GM23248 (cell line): ENCODE measurements around the gene ENTPD3. TPM values are rescaled to one million over a fixed set of nuclear protein-coding genes. Genes with fewer than 3 reads are reported as not detected.

ENCODE experiments used
- DNase-seq: peaks from one replicate; pipeline ENCODE4 v3.0.0-alpha.2; 2015
- H2AFZ ChIP-seq: fragments of 200-600 bp; sonication (generic); 2 replicates; pipeline ENCODE4 v1.6.1; 2016; ENCODE audit warnings: antibody characterized with exemption
- H3F3A ChIP-seq: fragments of 200-600 bp; sonication (generic); 2 replicates; pipeline ENCODE4 v1.6.1; 2016; ENCODE audit warnings: mild to moderate bottlenecking, antibody characterized with exemption, mixed run types; ENCODE audit not compliant: insufficient read depth
- H3K27ac ChIP-seq: fragments of 200-600 bp; sonication (generic); 2 replicates; pipeline ENCODE4 v1.5.1; 2016; ENCODE audit warnings: mild to moderate bottlenecking
- H3K27me3 ChIP-seq: fragments of 200-600 bp; sonication (generic); replicated peaks from 2 replicates; pipeline ENCODE4 v1.6.1; 2016; ENCODE audit warnings: mild to moderate bottlenecking; ENCODE audit not compliant: insufficient read depth
- H3K36me3 ChIP-seq: fragments of 200-600 bp; sonication (generic); 2 replicates; pipeline ENCODE4 v1.6.1; 2016; ENCODE audit warnings: low read depth, mild to moderate bottlenecking
- H3K4me1 ChIP-seq: fragments of 200-600 bp; sonication (generic); 2 replicates; pipeline ENCODE4 v1.6.1; 2016; ENCODE audit warnings: mild to moderate bottlenecking; ENCODE audit not compliant: insufficient read depth
- H3K4me2 ChIP-seq: fragments of 200-600 bp; sonication (generic); one replicate; pipeline ENCODE4 v1.6.1; 2016; ENCODE audit warnings: mild to moderate bottlenecking; ENCODE audit not compliant: unreplicated experiment
- H3K4me3 ChIP-seq: fragments of 200-600 bp; sonication (generic); 2 replicates; pipeline ENCODE4 v1.5.1; 2016; ENCODE audit warnings: mild to moderate bottlenecking
- H3K79me2 ChIP-seq: fragments of 200-600 bp; sonication (generic); 2 replicates; pipeline ENCODE4 v1.6.1; 2016; ENCODE audit warnings: mild to moderate bottlenecking; ENCODE audit not compliant: insufficient read depth
- H3K9ac ChIP-seq: fragments of 200-600 bp; sonication (generic); 2 replicates; pipeline ENCODE4 v1.6.1; 2016; ENCODE audit warnings: mild to moderate bottlenecking
- H3K9me2 ChIP-seq: fragments of 200-600 bp; sonication (generic); 2 replicates; pipeline ENCODE4 v1.6.1; 2016; ENCODE audit warnings: mixed run types, mild to moderate bottlenecking, moderate library complexity; ENCODE audit not compliant: insufficient read depth
- H3K9me3 ChIP-seq: fragments of 200-600 bp; sonication (generic); one replicate; pipeline ENCODE4 v1.6.1; 2017; ENCODE audit warnings: low read depth
- H4K20me1 ChIP-seq: fragments of 200-600 bp; sonication (generic); 2 replicates; pipeline ENCODE4 v1.6.0; 2016; ENCODE audit not compliant: insufficient read depth
- EZH2 ChIP-seq: fragments of 200-600 bp; sonication (generic); IDR thresholded peaks from 2 replicates; pipeline ENCODE4 v1.6.1; 2018; ENCODE audit warnings: antibody characterized with exemption, mild to moderate bottlenecking; ENCODE audit not compliant: insufficient read depth, poor library complexity, severe bottlenecking
- EZH2phosphoT487 ChIP-seq: fragments of 200-600 bp; sonication (generic); IDR thresholded peaks from 2 replicates; pipeline ENCODE4 v1.6.1; 2018; ENCODE audit warnings: antibody characterized with exemption, moderate library complexity, mild to moderate bottlenecking, low read depth; ENCODE audit not compliant: insufficient read depth
- WGBS, 2 experiments: methylation state at CpG; one replicate each; pipeline ENCODE4 v1.1.6; 2015 to 2017; ENCODE audit warnings: low lambda C conversion rate in 2 of 2, low coverage in 1 of 2; ENCODE audit errors: missing lambda C conversion rate in 2 of 2; 5-methylcytosine and 5-hydroxymethylcytosine counted together
- in situ Hi-C: fragments of 300-500 bp; cut with MboI; formaldehyde crosslinking; loops from 2 replicates; pipeline ENCODE4 v1.15.0; 2020
- polyA plus RNA-seq: library from polyadenylated mRNA; unstranded; fragments of >200 nt; fragmentation: Nextera tagmentation; extraction: Ambion mirVana; gene quantifications from 2 replicates; pipeline ENCODE4 v1.2.1, GENCODE V29; 2016
- total RNA-seq: library from RNA; depleted of rRNA; stranded (reverse); fragments of >200 nt; shearing (Covaris generic); gene quantifications from 2 replicates; pipeline ENCODE4 v1.2.3, GENCODE V29; 2014; rRNA removed

The ENTPD3 gene, protein sequence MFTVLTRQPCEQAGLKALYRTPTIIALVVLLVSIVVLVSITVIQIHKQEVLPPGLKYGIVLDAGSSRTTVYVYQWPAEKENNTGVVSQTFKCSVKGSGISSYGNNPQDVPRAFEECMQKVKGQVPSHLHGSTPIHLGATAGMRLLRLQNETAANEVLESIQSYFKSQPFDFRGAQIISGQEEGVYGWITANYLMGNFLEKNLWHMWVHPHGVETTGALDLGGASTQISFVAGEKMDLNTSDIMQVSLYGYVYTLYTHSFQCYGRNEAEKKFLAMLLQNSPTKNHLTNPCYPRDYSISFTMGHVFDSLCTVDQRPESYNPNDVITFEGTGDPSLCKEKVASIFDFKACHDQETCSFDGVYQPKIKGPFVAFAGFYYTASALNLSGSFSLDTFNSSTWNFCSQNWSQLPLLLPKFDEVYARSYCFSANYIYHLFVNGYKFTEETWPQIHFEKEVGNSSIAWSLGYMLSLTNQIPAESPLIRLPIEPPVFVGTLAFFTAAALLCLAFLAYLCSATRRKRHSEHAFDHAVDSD
- total RNA-seq (not detected in 2 replicates), polyA plus RNA-seq (not detected in 2 replicates)

DNA sequence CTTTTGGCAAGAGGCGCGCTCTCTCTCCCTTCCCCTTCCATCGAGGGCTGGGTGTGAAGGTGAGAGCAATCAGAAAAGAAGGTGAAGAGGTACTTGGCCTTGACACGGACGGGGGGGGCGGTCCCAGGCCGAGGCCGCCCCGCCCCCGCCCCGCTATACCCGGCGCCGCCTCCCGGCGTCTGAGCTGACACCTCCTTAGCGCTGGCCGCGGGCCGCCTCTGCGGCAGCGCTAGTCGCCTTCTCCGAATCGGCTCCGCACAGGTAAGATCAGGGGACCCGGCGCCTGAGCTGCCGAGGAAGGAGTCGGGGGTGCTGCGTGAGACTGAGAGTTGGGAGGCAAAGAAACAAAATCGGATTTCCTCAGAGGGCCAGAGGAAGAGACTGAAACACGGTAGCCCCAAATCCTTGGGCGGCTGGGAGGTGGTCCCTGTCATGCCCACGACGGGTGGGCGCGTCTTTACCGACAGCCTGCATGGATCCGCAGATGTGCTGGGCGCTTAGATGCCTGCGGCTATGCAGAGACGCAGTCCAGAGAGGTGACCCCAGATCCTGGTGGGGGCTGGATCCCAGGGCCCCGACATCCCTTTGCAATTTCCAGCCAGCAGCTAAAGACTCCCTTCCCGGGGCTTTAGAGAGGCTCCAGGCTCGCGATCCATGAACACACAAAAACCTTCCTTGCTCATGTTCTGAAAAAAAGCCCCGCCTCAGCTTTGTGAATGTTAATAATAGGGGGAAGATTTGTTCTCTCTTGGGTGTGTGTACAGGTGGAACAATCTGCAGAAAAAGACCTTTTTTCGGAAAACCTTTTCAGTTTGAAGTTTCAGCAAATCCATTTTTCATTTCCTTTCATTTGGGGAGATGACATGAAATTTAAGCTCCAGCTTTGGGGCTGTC lies at the start of gene ENTPD3:
TSS of gene ENTPD3 (plus strand) at position 184 of the 894 bp plus-strand sequence. CDS start 874 bp downstream, outside the sequence.
- 10 to 12% methylated on average over 40 to 49 of the region's 49 CpGs for WGBS, 2 experiments
- Histone ChIP-seq H3K36me3 (no peaks in the 10 kb centered on the region), H3K9me3 (no peaks in the 10 kb centered on the region), H4K20me1 (no peaks in the 10 kb centered on the region), H3K27ac (no peak within 1 kb of the TSS), H3F3A (no peaks in the 10 kb centered on the region), H3K9ac (peak within 1 kb of the TSS; percentile 16; the same call in 1 of the 2 replicates), H3K4me3 (peak within 1 kb of the TSS; percentile 64), H2AFZ (peak within 1 kb of the TSS; percentile 59), H3K79me2 (no peaks in the 10 kb centered on the region), H3K4me2 (peak within 1 kb of the TSS; percentile 65), H3K4me1 (no peaks in the 10 kb centered on the region), H3K9me2 (no peaks in the 10 kb centered on the region), H3K27me3 (no peaks in the 10 kb centered on the region)
- in situ Hi-C loops, result no loop called here
- DNase-seq, result peak; percentile 60
- TF ChIP-seq EZH2, result no peak
- TF ChIP-seq EZH2phosphoT487, result no peak

DNA sequence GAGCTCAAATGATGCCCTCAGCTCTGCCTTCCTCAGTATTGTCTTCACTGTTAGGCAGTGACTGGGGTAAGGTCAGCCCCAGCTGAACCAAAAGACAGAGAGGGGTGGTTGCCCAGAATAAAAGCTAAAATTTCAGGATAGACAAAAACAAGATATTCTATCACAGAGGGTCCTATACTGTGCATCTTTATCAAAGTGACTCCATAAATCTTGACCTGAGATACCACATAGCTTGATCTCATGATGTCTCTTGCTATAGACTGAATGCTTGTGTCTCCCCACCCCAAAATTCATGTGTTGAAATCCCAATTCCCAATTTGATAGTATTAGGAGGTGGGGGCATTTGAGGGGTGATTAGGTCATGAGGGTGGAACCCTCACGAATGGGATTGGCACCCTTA lies 47.1 kb upstream of the ENTPD3 start:
- H3K9ac ChIP-seq, result no peak overlapping the region
- H3K79me2 ChIP-seq, result no peaks in the 10 kb centered on the region
- 58 to 64% methylated on average over 1 of the region's 1 CpG for WGBS, 2 experiments
- no peaks in the 10 kb centered on the region for H3K4me1 ChIP-seq
- H3K4me2 ChIP-seq, result no peak overlapping the region
- in situ Hi-C loops, result loop anchor here (25.0 kb wide), 2 partner anchors 247 to 1547 kb away; no protein-coding TSS in a partner anchor
- no peak overlapping the region for H2AFZ ChIP-seq
- no peaks in the 10 kb centered on the region for H3K9me2 ChIP-seq
- H3K27ac ChIP-seq, result no peak overlapping the region
- H3K27me3 ChIP-seq, result no peaks in the 10 kb centered on the region
- no peaks in the 10 kb centered on the region for H4K20me1 ChIP-seq
- H3F3A ChIP-seq, result no peaks in the 10 kb centered on the region
- H3K4me3 ChIP-seq, result no peak overlapping the region
- TF ChIP-seq EZH2phosphoT487 (no peak), EZH2 (no peak)
- H3K9me3 ChIP-seq, result no peaks in the 10 kb centered on the region
- no peak for DNase-seq
- H3K36me3 ChIP-seq, result no peaks in the 10 kb centered on the region

DNA sequence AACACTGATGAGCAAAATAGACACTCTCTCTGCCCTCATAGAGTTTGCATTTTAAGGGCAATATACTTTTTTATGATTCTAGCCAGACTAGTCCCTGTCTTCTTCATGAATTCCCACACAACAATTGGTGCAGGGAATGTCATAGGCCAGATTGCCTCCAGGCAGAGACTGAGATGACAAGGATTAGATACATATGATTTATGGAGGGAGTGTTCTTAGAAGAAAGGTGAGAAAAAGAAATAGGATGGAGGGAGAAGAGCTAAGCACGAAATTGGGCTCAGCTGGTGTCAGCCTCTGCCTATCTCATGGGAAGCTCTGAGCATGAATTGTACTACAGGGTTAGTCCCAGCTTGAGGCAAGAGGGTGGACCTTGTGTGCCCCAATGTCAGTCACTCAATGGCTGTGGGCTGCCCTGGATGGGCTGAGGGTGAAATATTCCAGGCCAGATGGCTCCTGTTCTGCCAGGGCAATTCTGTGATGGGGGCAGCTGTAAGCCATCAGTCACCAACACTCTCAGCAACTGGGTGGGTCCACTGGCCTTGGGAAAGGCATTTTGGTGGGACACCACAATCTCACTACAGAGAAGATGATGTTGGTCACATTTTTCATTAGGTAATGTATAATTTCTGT lies 46.3 kb upstream of the ENTPD3 start:
- WGBS, 2 experiments, result 27 to 43% methylated on average over 1 of the region's 1 CpG
- no peak overlapping the region for H3K4me3 ChIP-seq
- no peak overlapping the region for H3K4me2 ChIP-seq
- H3K4me1 ChIP-seq, result no peaks in the 10 kb centered on the region
- H3F3A ChIP-seq, result no peaks in the 10 kb centered on the region
- no peaks in the 10 kb centered on the region for H3K79me2 ChIP-seq
- no peak overlapping the region for H3K9ac ChIP-seq
- H2AFZ ChIP-seq, result no peak overlapping the region
- H3K27me3 ChIP-seq, result no peaks in the 10 kb centered on the region
- H4K20me1 ChIP-seq, result no peaks in the 10 kb centered on the region
- no peak for DNase-seq
- in situ Hi-C loops, result loop anchor here (25.0 kb wide), 2 partner anchors 247 to 1547 kb away; no protein-coding TSS in a partner anchor
- no peaks in the 10 kb centered on the region for H3K9me2 ChIP-seq
- H3K36me3 ChIP-seq, result no peaks in the 10 kb centered on the region
- TF ChIP-seq EZH2 (no peak), EZH2phosphoT487 (no peak)
- no peaks in the 10 kb centered on the region for H3K9me3 ChIP-seq
- no peak overlapping the region for H3K27ac ChIP-seq

DNA sequence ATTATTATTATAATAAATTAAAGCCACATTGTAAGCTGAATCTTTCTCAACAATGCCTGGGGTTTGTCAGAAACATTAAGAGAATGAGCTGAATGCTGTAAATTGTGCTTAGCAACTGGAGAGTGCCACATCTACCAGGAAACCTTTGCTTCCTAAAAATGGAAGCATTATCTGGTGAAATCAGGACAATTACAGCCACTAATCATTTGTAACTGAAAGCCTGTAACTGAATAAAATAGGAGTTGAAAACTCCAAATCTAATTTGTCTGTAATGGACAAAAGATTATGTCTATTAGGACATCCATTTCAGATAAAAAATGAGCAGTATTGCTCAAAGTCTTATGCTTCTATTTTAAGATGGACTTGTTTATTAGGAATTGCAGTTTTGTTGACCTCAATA lies 45.3 kb upstream of the ENTPD3 start:
- Histone ChIP-seq H3K27ac (no peak overlapping the region), H3K9ac (no peak overlapping the region), H3K9me3 (no peaks in the 10 kb centered on the region), H4K20me1 (no peaks in the 10 kb centered on the region), H3K4me1 (no peaks in the 10 kb centered on the region), H3K27me3 (no peaks in the 10 kb centered on the region), H3K4me2 (no peak overlapping the region), H3K36me3 (no peaks in the 10 kb centered on the region), H3K9me2 (no peaks in the 10 kb centered on the region), H3K4me3 (no peak overlapping the region), H3K79me2 (no peaks in the 10 kb centered on the region), H2AFZ (no peak overlapping the region), H3F3A (no peaks in the 10 kb centered on the region)
- in situ Hi-C loops, result loop anchor here (25.0 kb wide), 2 partner anchors 246 to 1546 kb away; no protein-coding TSS in a partner anchor
- TF ChIP-seq EZH2, result no peak
- no peak for DNase-seq
